ENCODE results near the gene COL4A3. TPM values are rescaled to one million over a fixed set of nuclear protein-coding genes. Genes with fewer than 3 reads are reported as not detected.

COL4A3 gene
- total and polyA plus RNA-seq, 2 donors (not counting 3 experiments of a cell fraction or from before 2014, with no cell fraction given): not detected

DNA sequence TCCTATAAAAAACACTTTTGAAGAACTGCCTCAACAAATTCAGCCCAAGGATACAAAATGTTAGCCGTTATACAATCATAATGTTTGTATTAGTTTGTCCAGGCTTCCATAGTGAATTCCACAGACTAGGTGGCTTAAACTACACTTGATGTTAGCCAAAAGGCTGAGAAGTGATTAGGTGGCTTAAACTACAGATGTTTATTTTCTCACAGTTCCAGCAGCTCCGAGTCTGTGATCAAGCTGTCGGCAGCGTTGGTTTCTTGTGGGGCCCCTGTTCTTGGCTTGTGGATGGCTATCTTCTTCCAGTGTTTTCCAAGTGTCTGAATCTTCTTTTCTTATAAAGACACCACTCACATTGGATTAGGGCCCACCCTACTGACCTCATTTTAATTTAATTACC is 129.1 kb downstream of the COL4A3 start:
- no TSS peak for BruUV-seq (replicated peaks)
- H3K9me1 ChIP-seq (replicated peaks; ENCODE audit: control insufficient read depth, extremely low read depth, insufficient read depth, low read length): no peaks in the 10 kb centered on the region
- no peaks in the 10 kb centered on the region for H3K9me3 ChIP-seq (replicated peaks; ENCODE audit: control insufficient read depth, insufficient read depth, low read length)
- H3K27me3 ChIP-seq (ENCODE audit: control insufficient read depth in 2 of 2, insufficient read depth in 2 of 2, low read length in 2 of 2): no peaks in the 10 kb centered on the region
- H3K4me3 ChIP-seq (replicated peaks in 1 of 3; ENCODE audit: insufficient read depth in 1 of 3, low read depth in 1 of 3, low read length in 3 of 3): no peak overlapping the region
- no peak overlapping the region for H3K4me2 ChIP-seq (ENCODE audit: insufficient read depth, low read length)
- ChIA-PET POLR2A (no interaction called here), CTCF (interaction anchor here (1.5 kb wide), 1 partner anchor 55 kb away, joined by 4 read pairs; no protein-coding TSS in a partner anchor)
- H3K36me3 ChIP-seq (ENCODE audit: control insufficient read depth in 2 of 2, extremely low read depth in 1 of 2, insufficient read depth in 2 of 2, low read length in 2 of 2): no peaks in the 10 kb centered on the region
- intact Hi-C loops (cut with micrococcal nuclease) (no loop called here), dilution Hi-C loops (cut with MboI; ENCODE audit: extremely low pct_ligation_motif_present, low sequenced_read_pairs) (no loop called here)
- H3K27ac ChIP-seq (ENCODE audit: insufficient read depth, low read depth, low read length): no peak overlapping the region
- H2AFZ ChIP-seq (ENCODE audit: low read depth, low read length): no peak overlapping the region
- no peak overlapping the region for H3K9ac ChIP-seq (replicated peaks; ENCODE audit: extremely low read depth, insufficient read depth, low read length)
- H3K4me1 ChIP-seq (ENCODE audit: control insufficient read depth, extremely low read depth, insufficient read depth, low read length): no peaks in the 10 kb centered on the region
- TF ChIP-seq POLR2AphosphoS5 (IDR thresholded peaks at IDR 0.05; ENCODE audit: insufficient read depth, low read depth, low read length) (no peak), EZH2 (IDR thresholded peaks at IDR 0.05; ENCODE audit: borderline replicate concordance, low read depth, low read length, severe bottlenecking) (no peak), FOS (IDR thresholded peaks at IDR 0.05; ENCODE audit: borderline replicate concordance, insufficient read depth, low read length) (no peak)
- DNase-seq (ENCODE audit: low read depth, low spot score) (no peak), FAIRE-seq (no peak)
- H4K20me1 ChIP-seq (replicated peaks; ENCODE audit: control insufficient read depth, extremely low read depth, insufficient read depth, low read length): no peaks in the 10 kb centered on the region
- H3K79me2 ChIP-seq (ENCODE audit: control insufficient read depth, insufficient read depth, low read length): no peaks in the 10 kb centered on the region

DNA sequence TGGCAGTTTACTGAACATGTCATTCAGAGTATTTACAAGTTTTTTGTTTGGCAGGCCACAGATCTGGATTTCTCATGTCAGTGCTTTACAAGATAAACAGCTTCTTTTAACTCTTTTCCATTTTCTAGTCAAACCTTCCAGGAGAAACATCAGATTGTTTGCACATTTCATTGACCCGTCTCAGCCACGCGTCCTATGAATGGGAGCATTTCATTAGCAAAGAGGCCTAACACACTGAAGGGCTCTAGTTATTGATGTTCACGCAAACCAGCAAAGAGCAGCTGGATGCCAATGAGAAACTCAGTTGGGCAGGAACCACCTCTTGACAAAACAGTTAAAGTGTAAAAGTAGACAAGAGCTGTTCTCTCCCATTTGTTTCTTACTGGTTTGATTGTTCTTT is 131.4 kb downstream of the COL4A3 start:
- POLR2A ChIA-PET: no interaction called here
- FAIRE-seq: no peak
- dilution Hi-C loops (cut with MboI; ENCODE audit: extremely low pct_ligation_motif_present, low sequenced_read_pairs): no loop called here

More for the DNA sequence above, 131.4 kb downstream of the COL4A3 start:
- Histone ChIP-seq H3K27ac (ENCODE audit: insufficient read depth, low read depth, low read length) (no peak overlapping the region), H3K4me3 (replicated peaks in 1 of 3; ENCODE audit: insufficient read depth in 1 of 3, low read depth in 1 of 3, low read length in 3 of 3) (no peak overlapping the region), H3K36me3 (ENCODE audit: control insufficient read depth in 2 of 2, extremely low read depth in 1 of 2, insufficient read depth in 2 of 2, low read length in 2 of 2) (no peaks in the 10 kb centered on the region), H2AFZ (ENCODE audit: low read depth, low read length) (no peak overlapping the region), H3K4me1 (ENCODE audit: control insufficient read depth, extremely low read depth, insufficient read depth, low read length) (no peaks in the 10 kb centered on the region), H3K79me2 (ENCODE audit: control insufficient read depth, insufficient read depth, low read length) (no peaks in the 10 kb centered on the region), H4K20me1 (replicated peaks; ENCODE audit: control insufficient read depth, extremely low read depth, insufficient read depth, low read length) (no peaks in the 10 kb centered on the region), H3K27me3 (ENCODE audit: control insufficient read depth in 2 of 2, insufficient read depth in 2 of 2, low read length in 2 of 2) (no peaks in the 10 kb centered on the region), H3K9me1 (replicated peaks; ENCODE audit: control insufficient read depth, extremely low read depth, insufficient read depth, low read length) (no peaks in the 10 kb centered on the region), H3K4me2 (ENCODE audit: insufficient read depth, low read length) (no peak overlapping the region), H3K9me3 (replicated peaks; ENCODE audit: control insufficient read depth, insufficient read depth, low read length) (no peaks in the 10 kb centered on the region), H3K9ac (replicated peaks; ENCODE audit: extremely low read depth, insufficient read depth, low read length) (no peak overlapping the region)
- intact Hi-C loops (cut with micrococcal nuclease): no loop called here
- no TSS peak for BruUV-seq (replicated peaks)
- CTCF ChIA-PET: no interaction called here
- DNase-seq (ENCODE audit: low read depth, low spot score): no peak
- TF ChIP-seq FOS (IDR thresholded peaks at IDR 0.05; ENCODE audit: borderline replicate concordance, insufficient read depth, low read length): no peak
- no peak for TF ChIP-seq GATA2 (IDR thresholded peaks at IDR 0.05; ENCODE audit: insufficient read depth, insufficient read length, low read depth, low read length)
- TF ChIP-seq, protein P1, sequence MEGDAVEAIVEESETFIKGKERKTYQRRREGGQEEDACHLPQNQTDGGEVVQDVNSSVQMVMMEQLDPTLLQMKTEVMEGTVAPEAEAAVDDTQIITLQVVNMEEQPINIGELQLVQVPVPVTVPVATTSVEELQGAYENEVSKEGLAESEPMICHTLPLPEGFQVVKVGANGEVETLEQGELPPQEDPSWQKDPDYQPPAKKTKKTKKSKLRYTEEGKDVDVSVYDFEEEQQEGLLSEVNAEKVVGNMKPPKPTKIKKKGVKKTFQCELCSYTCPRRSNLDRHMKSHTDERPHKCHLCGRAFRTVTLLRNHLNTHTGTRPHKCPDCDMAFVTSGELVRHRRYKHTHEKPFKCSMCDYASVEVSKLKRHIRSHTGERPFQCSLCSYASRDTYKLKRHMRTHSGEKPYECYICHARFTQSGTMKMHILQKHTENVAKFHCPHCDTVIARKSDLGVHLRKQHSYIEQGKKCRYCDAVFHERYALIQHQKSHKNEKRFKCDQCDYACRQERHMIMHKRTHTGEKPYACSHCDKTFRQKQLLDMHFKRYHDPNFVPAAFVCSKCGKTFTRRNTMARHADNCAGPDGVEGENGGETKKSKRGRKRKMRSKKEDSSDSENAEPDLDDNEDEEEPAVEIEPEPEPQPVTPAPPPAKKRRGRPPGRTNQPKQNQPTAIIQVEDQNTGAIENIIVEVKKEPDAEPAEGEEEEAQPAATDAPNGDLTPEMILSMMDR (IDR thresholded peaks at IDR 0.05; ENCODE audit: extremely low read depth in 1 of 2, insufficient read depth in 1 of 2, low read depth in 1 of 2, low read length in 2 of 2): no peak
- no peak for TF ChIP-seq EZH2 (IDR thresholded peaks at IDR 0.05; ENCODE audit: borderline replicate concordance, low read depth, low read length, severe bottlenecking)
- TF ChIP-seq MYC (IDR thresholded peaks at IDR 0.05; ENCODE audit: low read depth, low read length): no peak
- no peak for TF ChIP-seq JUN (IDR thresholded peaks at IDR 0.05; ENCODE audit: borderline replicate concordance, insufficient read depth, insufficient read length, low read depth)
- TF ChIP-seq POLR2AphosphoS5 (IDR thresholded peaks at IDR 0.05; ENCODE audit: insufficient read depth, low read depth, low read length): no peak
- TF ChIP-seq POLR2A (IDR thresholded peaks at IDR 0.05; ENCODE audit: low read depth, low read length): no peak
- TF ChIP-seq, protein P2, sequence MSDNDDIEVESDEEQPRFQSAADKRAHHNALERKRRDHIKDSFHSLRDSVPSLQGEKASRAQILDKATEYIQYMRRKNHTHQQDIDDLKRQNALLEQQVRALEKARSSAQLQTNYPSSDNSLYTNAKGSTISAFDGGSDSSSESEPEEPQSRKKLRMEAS (IDR thresholded peaks at IDR 0.05; ENCODE audit: insufficient read depth, insufficient read length): no peak
